OCI-LY7 (cell line): ENCODE data around the gene GOSR2.

Experiments
- EZH2phosphoT487 ChIP-seq: fragments of 200-600 bp; sonication (generic); IDR thresholded peaks from 2 replicates; pipeline ENCODE4 v1.6.1; 2018; ENCODE audit warnings: low read depth, borderline replicate concordance, mild to moderate bottlenecking, mixed run types, antibody characterized with exemption, low read length, moderate library complexity, mixed read lengths
- TF ChIP-seq, protein P1 (sequence below): fragments of 200-600 bp; sonication (generic); conservative IDR thresholded peaks from 2 replicates; pipeline ENCODE4 v1.5.1; 2014; ENCODE audit warnings: mild to moderate bottlenecking, antibody characterized with exemption, low read length, moderate library complexity, mixed read lengths

DNA sequence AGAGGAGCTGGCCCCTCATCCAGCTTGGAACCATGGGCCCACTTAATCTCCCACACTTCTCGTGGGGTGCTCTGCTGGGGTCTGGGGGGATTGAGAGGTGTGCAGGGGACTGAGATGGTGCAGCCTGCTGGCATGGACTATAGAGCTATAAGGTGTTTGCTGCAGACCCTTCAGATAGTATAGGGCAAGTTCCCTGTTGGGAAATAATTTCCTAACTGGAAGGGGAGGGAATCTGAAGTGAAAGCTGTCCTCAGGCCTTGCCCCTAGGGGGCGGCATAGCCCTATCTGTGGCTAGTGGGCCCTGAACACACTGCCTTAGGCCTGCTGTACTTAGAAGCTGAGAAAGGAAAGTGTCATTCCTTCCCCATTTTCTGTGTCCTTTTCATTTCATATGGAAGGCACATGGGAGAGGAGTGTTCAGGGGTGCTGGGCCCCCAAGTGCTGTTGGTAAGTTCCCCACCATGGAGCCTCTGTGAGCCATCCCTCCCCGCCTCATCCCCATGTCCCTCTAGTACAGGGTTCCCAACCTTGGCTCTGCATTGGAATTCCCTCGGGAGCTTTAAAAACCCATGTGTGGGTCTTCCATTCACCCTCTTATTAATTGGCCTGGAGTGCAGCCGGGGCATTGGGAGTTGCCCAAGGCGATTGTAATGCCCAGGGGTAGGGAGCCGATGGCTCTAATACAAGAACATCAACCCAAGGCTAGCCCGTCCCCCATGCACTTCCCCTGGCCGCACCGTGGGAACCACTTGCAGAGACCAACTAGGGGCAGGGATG is 19.7 kb downstream of the GOSR2 start:
- TF ChIP-seq, protein P1, sequence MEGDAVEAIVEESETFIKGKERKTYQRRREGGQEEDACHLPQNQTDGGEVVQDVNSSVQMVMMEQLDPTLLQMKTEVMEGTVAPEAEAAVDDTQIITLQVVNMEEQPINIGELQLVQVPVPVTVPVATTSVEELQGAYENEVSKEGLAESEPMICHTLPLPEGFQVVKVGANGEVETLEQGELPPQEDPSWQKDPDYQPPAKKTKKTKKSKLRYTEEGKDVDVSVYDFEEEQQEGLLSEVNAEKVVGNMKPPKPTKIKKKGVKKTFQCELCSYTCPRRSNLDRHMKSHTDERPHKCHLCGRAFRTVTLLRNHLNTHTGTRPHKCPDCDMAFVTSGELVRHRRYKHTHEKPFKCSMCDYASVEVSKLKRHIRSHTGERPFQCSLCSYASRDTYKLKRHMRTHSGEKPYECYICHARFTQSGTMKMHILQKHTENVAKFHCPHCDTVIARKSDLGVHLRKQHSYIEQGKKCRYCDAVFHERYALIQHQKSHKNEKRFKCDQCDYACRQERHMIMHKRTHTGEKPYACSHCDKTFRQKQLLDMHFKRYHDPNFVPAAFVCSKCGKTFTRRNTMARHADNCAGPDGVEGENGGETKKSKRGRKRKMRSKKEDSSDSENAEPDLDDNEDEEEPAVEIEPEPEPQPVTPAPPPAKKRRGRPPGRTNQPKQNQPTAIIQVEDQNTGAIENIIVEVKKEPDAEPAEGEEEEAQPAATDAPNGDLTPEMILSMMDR = peak; percentile 94
- no peak for TF ChIP-seq EZH2phosphoT487
